Keratinocyte (primary cell): ENCODE measurements around the gene CPED1. TPM values are rescaled to one million over a fixed set of nuclear protein-coding genes. Genes with fewer than 3 reads are reported as not detected.

Experiments used
- DNase-seq: peaks from one replicate; pipeline ENCODE4 v3.0.0-alpha.2; 2011; ENCODE audit warnings: low read depth, missing footprints, low spot score
- FAIRE-seq: peaks from 2 replicates; lab custom pipeline; 2011; peaks lifted over from hg19 to GRCh38; lab: Jason Lieb, UNC
- H2AFZ ChIP-seq: 2 replicates; pipeline ENCODE4 v1.6.0; 2012; ENCODE audit warnings: low read length, control low read depth, inconsistent platforms; ENCODE audit not compliant: control insufficient read depth
- H3K27ac ChIP-seq: 2 replicates; pipeline ENCODE4 v1.5.1; 2011; ENCODE audit warnings: low read length; ENCODE audit not compliant: control insufficient read depth, insufficient read depth
- H3K27me3 ChIP-seq: 3 replicates; pipeline ENCODE4 v1.6.0; 2011; ENCODE audit warnings: low read length; ENCODE audit not compliant: control insufficient read depth, insufficient read depth; ENCODE audit errors: extremely low read depth
- H3K36me3 ChIP-seq, 2 experiments: 2 replicates in 1 of 2; 3 replicates in 1 of 2; pipeline ENCODE4 v1.5.1; 2011; ENCODE audit warnings: low read length in 2 of 2, mild to moderate bottlenecking in 1 of 2; ENCODE audit not compliant: control insufficient read depth in 2 of 2, insufficient read depth in 2 of 2; ENCODE audit errors: extremely low read depth in 1 of 2
- H3K4me1 ChIP-seq: 3 replicates; pipeline ENCODE4 v1.5.1; 2011; ENCODE audit warnings: low read length; ENCODE audit not compliant: control insufficient read depth, insufficient read depth; ENCODE audit errors: extremely low read depth
- H3K4me2 ChIP-seq: 3 replicates; pipeline ENCODE4 v1.6.0; 2011; ENCODE audit warnings: low read depth, low read length; ENCODE audit not compliant: control insufficient read depth, insufficient read depth; ENCODE audit errors: extremely low read depth
- H3K4me3 ChIP-seq, 3 experiments: fragments of 200-600 bp in 1 of 3; sonication (generic) in 1 of 3; 2 replicates in 2 of 3; 3 replicates in 1 of 3; pipeline ENCODE4 v1.5.1; 2011 to 2016; ENCODE audit warnings: low read length in 3 of 3, mild to moderate bottlenecking in 3 of 3, control low read depth in 2 of 3, inconsistent platforms in 1 of 3, low read depth in 1 of 3, mixed read lengths in 1 of 3, mixed run types in 1 of 3, moderate library complexity in 1 of 3; ENCODE audit not compliant: control insufficient read depth in 2 of 3, insufficient read depth in 2 of 3; ENCODE audit errors: extremely low read depth in 1 of 3
- H3K79me2 ChIP-seq: 2 replicates; pipeline ENCODE4 v1.6.0; 2012; ENCODE audit warnings: low read length; ENCODE audit not compliant: control insufficient read depth, insufficient read depth
- H3K9ac ChIP-seq: 3 replicates; pipeline ENCODE4 v1.6.0; 2011; ENCODE audit warnings: low read length; ENCODE audit not compliant: control insufficient read depth, insufficient read depth; ENCODE audit errors: extremely low read depth
- H3K9me1 ChIP-seq: 3 replicates; pipeline ENCODE4 v1.6.0; 2011; ENCODE audit warnings: low read length; ENCODE audit not compliant: control insufficient read depth, insufficient read depth; ENCODE audit errors: extremely low read depth
- H3K9me3 ChIP-seq: 2 replicates; pipeline ENCODE4 v1.5.1; 2012; ENCODE audit warnings: low read depth, low read length; ENCODE audit not compliant: control insufficient read depth
- H4K20me1 ChIP-seq: 3 replicates; pipeline ENCODE4 v1.6.0; 2011; ENCODE audit warnings: low read length; ENCODE audit not compliant: control insufficient read depth, insufficient read depth; ENCODE audit errors: extremely low read depth
- EZH2 ChIP-seq: IDR thresholded peaks from one replicate; pipeline ENCODE4 v1.6.1; 2012; ENCODE audit warnings: inconsistent platforms, mild to moderate bottlenecking, low read length, moderate library complexity
- dilution Hi-C: fragments of 300-500 bp; cut with MboI; formaldehyde crosslinking; loops from one replicate; pipeline ENCODE4 v1.7.0; 2020; ENCODE audit warnings: low sequenced_read_pairs; ENCODE audit not compliant: extremely low pct_ligation_motif_present
- polyA plus RNA-seq, 5 experiments: library from polyadenylated mRNA; depleted of rRNA in 3 of 5; stranded (reverse) in 3 of 5; stranded (forward) in 1 of 5; unstranded in 1 of 5; fragments of >200 nt; gene quantifications; 1 replicate in 1 of 5; 2 replicates in 3 of 5; 3 replicates in 1 of 5; pipeline versions ENCODE4 v1.2.1 to v1.2.3, GENCODE V29; 2011 to 2012; ENCODE audit warnings: missing spikeins in 2 of 5, low read depth in 1 of 5, low replicate concordance in 1 of 5
- TF ChIP-seq, protein P1 (sequence below), 3 experiments: IDR thresholded peaks in 1 of 3; conservative IDR thresholded peaks in 1 of 3; optimal IDR thresholded peaks in 1 of 3; 2 replicates in 2 of 3; 3 replicates in 1 of 3; pipeline versions ENCODE3 to v1.5.1; 2011; ENCODE audit warnings: low read length in 3 of 3, mild to moderate bottlenecking in 3 of 3, moderate library complexity in 2 of 3, control low read depth in 1 of 3, inconsistent platforms in 1 of 3; ENCODE audit not compliant: insufficient read depth in 2 of 3; ENCODE audit errors: extremely low read depth in 1 of 3

CPED1 gene
- polyA plus RNA-seq, 1 donor (not counting 4 experiments of a cell fraction or from before 2014, with no cell fraction given) = 0.62 TPM

DNA sequence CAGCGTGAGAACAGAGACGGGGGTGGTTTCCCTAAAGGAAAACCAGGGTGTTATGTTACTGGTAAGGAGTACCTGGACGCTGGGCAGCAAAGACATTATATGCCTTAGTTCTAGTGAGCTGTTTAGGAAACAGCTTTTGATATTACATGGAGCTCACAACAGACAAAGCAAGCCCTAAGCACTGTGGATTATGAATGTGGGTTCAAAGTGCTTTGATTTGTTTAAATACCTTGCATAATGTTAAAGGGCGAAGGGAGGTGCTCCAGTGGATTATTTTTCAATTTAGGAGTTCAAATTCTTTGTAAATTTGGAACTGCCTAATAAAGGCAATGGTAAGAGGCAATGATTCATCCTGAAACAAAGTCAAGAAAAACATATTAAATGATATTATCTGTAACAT, 354.1 kb downstream of the CPED1 start:
- Histone ChIP-seq H4K20me1 (no peaks in the 10 kb centered on the region), H3K9me3 (no peaks in the 10 kb centered on the region), H3K27me3 (no peaks in the 10 kb centered on the region), H3K4me1 (no peaks in the 10 kb centered on the region), H3K4me3 (no peak overlapping the region), H3K4me2 (no peak overlapping the region), H3K79me2 (no peaks in the 10 kb centered on the region), H3K36me3 (peaks cover 4 to 8% of the 10 kb centered on the region in 2 experiments), H2AFZ (no peak overlapping the region), H3K27ac (no peak overlapping the region), H3K9me1 (no peaks in the 10 kb centered on the region), H3K9ac (no peak overlapping the region)
- no peak for DNase-seq
- dilution Hi-C loops = no loop called here
- no peak for FAIRE-seq
- no peak for TF ChIP-seq EZH2
- TF ChIP-seq, protein P1, sequence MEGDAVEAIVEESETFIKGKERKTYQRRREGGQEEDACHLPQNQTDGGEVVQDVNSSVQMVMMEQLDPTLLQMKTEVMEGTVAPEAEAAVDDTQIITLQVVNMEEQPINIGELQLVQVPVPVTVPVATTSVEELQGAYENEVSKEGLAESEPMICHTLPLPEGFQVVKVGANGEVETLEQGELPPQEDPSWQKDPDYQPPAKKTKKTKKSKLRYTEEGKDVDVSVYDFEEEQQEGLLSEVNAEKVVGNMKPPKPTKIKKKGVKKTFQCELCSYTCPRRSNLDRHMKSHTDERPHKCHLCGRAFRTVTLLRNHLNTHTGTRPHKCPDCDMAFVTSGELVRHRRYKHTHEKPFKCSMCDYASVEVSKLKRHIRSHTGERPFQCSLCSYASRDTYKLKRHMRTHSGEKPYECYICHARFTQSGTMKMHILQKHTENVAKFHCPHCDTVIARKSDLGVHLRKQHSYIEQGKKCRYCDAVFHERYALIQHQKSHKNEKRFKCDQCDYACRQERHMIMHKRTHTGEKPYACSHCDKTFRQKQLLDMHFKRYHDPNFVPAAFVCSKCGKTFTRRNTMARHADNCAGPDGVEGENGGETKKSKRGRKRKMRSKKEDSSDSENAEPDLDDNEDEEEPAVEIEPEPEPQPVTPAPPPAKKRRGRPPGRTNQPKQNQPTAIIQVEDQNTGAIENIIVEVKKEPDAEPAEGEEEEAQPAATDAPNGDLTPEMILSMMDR (optimal IDR thresholded peaks at IDR 0.05 in 1 of 3, IDR thresholded peaks at IDR 0.05 in 1 of 3, conservative IDR thresholded peaks at IDR 0.05 in 1 of 3; ENCODE audit: extremely low read depth in 1 of 3, insufficient read depth in 2 of 3, low read length in 3 of 3) = no peak

DNA sequence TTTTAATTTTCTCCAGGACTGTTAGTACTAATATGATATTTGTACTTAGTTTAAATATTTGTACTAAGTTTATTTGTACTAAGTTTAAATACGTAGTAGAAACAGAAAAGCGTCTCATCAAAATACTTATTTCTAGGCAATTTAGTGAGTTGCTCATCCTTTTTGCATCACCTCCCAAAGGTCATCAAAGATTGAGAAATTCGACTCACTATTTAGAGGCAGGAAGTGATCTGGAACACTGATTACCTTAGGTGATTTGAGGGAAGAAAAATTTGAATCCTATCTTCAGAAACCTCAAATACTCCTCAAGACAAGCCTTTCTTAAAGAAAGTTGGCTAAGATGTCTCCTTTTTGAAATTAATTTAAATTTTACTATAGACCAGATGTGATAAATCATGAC, 354.8 kb downstream of the CPED1 start:
- Histone ChIP-seq H3K9me3 (no peaks in the 10 kb centered on the region), H3K9me1 (no peaks in the 10 kb centered on the region), H3K79me2 (no peaks in the 10 kb centered on the region), H3K9ac (no peak overlapping the region), H2AFZ (no peak overlapping the region), H3K27ac (no peak overlapping the region), H3K36me3 (peaks cover 4 to 8% of the 10 kb centered on the region in 2 experiments), H4K20me1 (no peaks in the 10 kb centered on the region), H3K4me2 (no peak overlapping the region), H3K27me3 (no peaks in the 10 kb centered on the region), H3K4me1 (no peaks in the 10 kb centered on the region), H3K4me3 (no peak overlapping the region)
- DNase-seq (no peak), FAIRE-seq (no peak)
- TF ChIP-seq, protein P1 (optimal IDR thresholded peaks at IDR 0.05 in 1 of 3, IDR thresholded peaks at IDR 0.05 in 1 of 3, conservative IDR thresholded peaks at IDR 0.05 in 1 of 3; ENCODE audit: extremely low read depth in 1 of 3, insufficient read depth in 2 of 3, low read length in 3 of 3) = no peak
- no peak for TF ChIP-seq EZH2
- dilution Hi-C loops = no loop called here
